Measurements from ENCODE around the gene PLK3. TPM values are rescaled to one million over a fixed set of nuclear protein-coding genes. Genes with fewer than 3 reads are reported as not detected.

PLK3 gene
- total RNA-seq, 4 donors from 2014 or later, result 63.7 to 135 (median 91.1) TPM

- H3K4me1 ChIP-seq, result peaks cover 33% of the 10 kb centered on the region
- H3K27me3 ChIP-seq, result no peaks in the 10 kb centered on the region
- peaks cover 40% of the 10 kb centered on the region for H3K36me3 ChIP-seq
- 75% methylated on average over 13 of the region's 13 CpGs for WGBS
- DNase-seq (ENCODE audit: low spot score in 2 of 2), result no peak
- TF ChIP-seq CTCF (IDR thresholded peaks at IDR 0.05) (no peak), EP300 (IDR thresholded peaks at IDR 0.05) (no peak), POLR2A (IDR thresholded peaks at IDR 0.05) (no peak), POLR2AphosphoS5 (IDR thresholded peaks at IDR 0.05) (no peak)
- no peaks in the 10 kb centered on the region for H3K9me3 ChIP-seq
- H3K4me3 ChIP-seq, result no peak overlapping the region
- no peak overlapping the region for H3K27ac ChIP-seq
Measured at GRCh38 chr1:44777969-44778635, 22.1 kb upstream of the PLK3 start.

GRCh38 chr1:44778705-44779576, 21.2 kb upstream of the PLK3 start:
- TF ChIP-seq POLR2A (IDR thresholded peaks at IDR 0.05) (no peak), EP300 (IDR thresholded peaks at IDR 0.05) (no peak)
- no peaks in the 10 kb centered on the region for H3K9me3 ChIP-seq
- DNase-seq (ENCODE audit: low spot score in 2 of 2), result no peak
- no peak overlapping the region for H3K27ac ChIP-seq
- 93% methylated on average over 6 of the region's 6 CpGs for WGBS
- no peaks in the 10 kb centered on the region for H3K27me3 ChIP-seq
- H3K4me3 ChIP-seq, result no peak overlapping the region
- peaks cover 40% of the 10 kb centered on the region for H3K36me3 ChIP-seq
- peaks cover 41% of the 10 kb centered on the region for H3K4me1 ChIP-seq

- DNase-seq (ENCODE audit: low spot score in 2 of 2), result no peak
- H3K36me3 ChIP-seq, result peaks cover 40% of the 10 kb centered on the region
- H3K9me3 ChIP-seq, result no peaks in the 10 kb centered on the region
- H3K27me3 ChIP-seq, result no peaks in the 10 kb centered on the region
- 90% methylated on average over 14 of the region's 14 CpGs for WGBS
- H3K4me3 ChIP-seq, result no peak overlapping the region
- no peak overlapping the region for H3K27ac ChIP-seq
- TF ChIP-seq POLR2AphosphoS5 (IDR thresholded peaks at IDR 0.05) (no peak), CTCF (IDR thresholded peaks at IDR 0.05) (no peak), EP300 (IDR thresholded peaks at IDR 0.05) (no peak), POLR2A (IDR thresholded peaks at IDR 0.05) (no peak)
- H3K4me1 ChIP-seq, result peaks cover 51% of the 10 kb centered on the region
Measured at GRCh38 chr1:44780583-44781121, 19.5 kb upstream of the PLK3 start.

GRCh38 chr1:44783697-44784093, 16.5 kb upstream of the PLK3 start:
- H3K9me3 ChIP-seq, result no peaks in the 10 kb centered on the region
- H3K27me3 ChIP-seq, result no peaks in the 10 kb centered on the region
- 27% methylated on average over 8 of the region's 8 CpGs for whole genome bisulfite sequencing
- TF ChIP-seq EP300 (IDR thresholded peaks at IDR 0.05) (no peak), POLR2A (IDR thresholded peaks at IDR 0.05) (no peak), CTCF (IDR thresholded peaks at IDR 0.05) (no peak), POLR2AphosphoS5 (IDR thresholded peaks at IDR 0.05) (no peak)
- peaks cover 37% of the 10 kb centered on the region for H3K4me1 ChIP-seq
- H3K27ac ChIP-seq, result peak overlapping the region; percentile 43
- DNase-seq (ENCODE audit: low spot score in 2 of 2), result no peak
- H3K4me3 ChIP-seq, result peak overlapping the region; percentile 51
- peaks cover 25% of the 10 kb centered on the region for H3K36me3 ChIP-seq

- Histone ChIP-seq H3K9me3 (no peaks in the 10 kb centered on the region), H3K36me3 (peaks cover 19% of the 10 kb centered on the region), H3K4me3 (peak overlapping the region; percentile 51), H3K27ac (peak overlapping the region; percentile 43), H3K4me1 (peaks cover 37% of the 10 kb centered on the region), H3K27me3 (no peaks in the 10 kb centered on the region)
- TF ChIP-seq CTCF (IDR thresholded peaks at IDR 0.05) (no peak), POLR2AphosphoS5 (IDR thresholded peaks at IDR 0.05) (no peak), POLR2A (IDR thresholded peaks at IDR 0.05) (no peak), EP300 (IDR thresholded peaks at IDR 0.05) (no peak)
- no peak for DNase-seq (ENCODE audit: low spot score in 2 of 2)
- WGBS, result 50% methylated on average over 13 of the region's 71 CpGs
Measured at GRCh38 chr1:44784094-44785028, 15.8 kb upstream of the PLK3 start.
